ENCODE measurements around the gene RSPRY1.

Gene RSPRY1

DNA sequence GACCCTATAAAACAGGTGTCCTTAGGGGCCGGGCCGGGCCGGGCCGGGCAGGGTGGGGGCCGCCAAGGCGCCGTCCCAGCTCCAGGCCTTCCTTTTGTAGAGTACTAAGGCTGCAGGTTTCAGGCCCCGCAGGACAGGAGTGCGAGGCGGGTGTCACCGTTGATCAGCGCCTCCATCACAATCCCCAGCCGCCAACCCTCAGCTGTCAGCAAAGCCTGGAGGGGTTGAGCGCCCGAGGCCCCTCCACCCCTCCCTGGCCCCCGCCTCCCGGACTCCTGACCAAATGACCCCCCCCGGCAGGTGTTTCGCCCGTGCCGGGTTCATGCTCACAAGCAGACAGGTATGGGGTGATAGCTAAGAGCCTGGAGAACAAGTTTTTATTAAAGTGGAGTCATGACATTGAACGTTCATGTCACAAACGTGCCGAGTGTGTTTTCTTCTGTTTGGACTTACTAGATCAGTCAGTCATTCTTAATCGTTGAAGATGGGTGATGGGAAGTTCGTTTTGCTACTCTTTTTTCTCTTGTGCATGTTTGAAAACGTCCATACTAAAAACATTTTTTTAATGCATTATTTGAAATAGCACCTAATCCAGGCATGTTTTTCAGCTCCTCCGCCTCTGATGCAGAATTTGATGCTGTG is 59.5 kb downstream of the RSPRY1 start:
- Histone ChIP-seq H3K79me1 (replicated peaks; ENCODE audit: low read length, poor library complexity, severe bottlenecking) (peaks cover 13% of the 10 kb centered on the region), H3K4ac (ENCODE audit: low read depth in 1 of 2, low read length in 2 of 2) (peak overlapping the region; percentile 73 to 98), H3K36me3 (ENCODE audit: control insufficient read depth in 1 of 2, insufficient read depth in 2 of 2, low read depth in 1 of 2, low read length in 2 of 2) (peaks cover 13 to 43% of the 10 kb centered on the region in 2 experiments), H3K14ac (ENCODE audit: low read length in 2 of 2) (peak overlapping the region; percentile 90 to 100), H3K4me1 (ENCODE audit: control insufficient read depth, insufficient read depth, low read depth, low read length) (no peaks in the 10 kb centered on the region), H4K8ac (ENCODE audit: low read length) (peak overlapping the region; percentile 96), H3K9ac (ENCODE audit: low read length) (peak overlapping the region; percentile 86), H2BK120ac (ENCODE audit: low read depth, low read length) (peak overlapping the region; percentile 84), H3K27me3 (ENCODE audit: control insufficient read depth in 1 of 2, insufficient read depth in 1 of 2, low read length in 2 of 2) (no peaks in the 10 kb centered on the region), H2BK12ac (ENCODE audit: low read length in 2 of 2) (no peak overlapping the region), H2BK5ac (ENCODE audit: low read depth, low read length, poor library complexity, severe bottlenecking) (peak overlapping the region; percentile 51), H3K23ac (ENCODE audit: low read length in 2 of 2) (peak overlapping the region in 1 of 2 experiments; percentile 93), H2AK5ac (ENCODE audit: low read length, severe bottlenecking) (no peak overlapping the region), H3K4me2 (ENCODE audit: low read length, poor library complexity, severe bottlenecking) (peak overlapping the region; percentile 73), H3K9me3 (ENCODE audit: control insufficient read depth, low read length) (no peaks in the 10 kb centered on the region), H2BK15ac (ENCODE audit: low read depth, poor library complexity, severe bottlenecking) (peak overlapping the region; percentile 52), H3K4me3 (ENCODE audit: insufficient read depth in 1 of 2, low read depth in 1 of 2, low read length in 2 of 2) (peak overlapping the region; percentile 87 to 94), H4K91ac (ENCODE audit: low read length) (peak overlapping the region; percentile 83), H3K18ac (ENCODE audit: low read depth in 1 of 2, low read length in 2 of 2) (peak overlapping the region; percentile 91 to 95), H3K27ac (ENCODE audit: low read length, poor library complexity, severe bottlenecking) (peak overlapping the region; percentile 72), H2AFZ (ENCODE audit: low read depth, low read length) (peak overlapping the region; percentile 59)
- DNase-seq, result peak; percentile 24
- WGBS, result 6% methylated on average over 21 of the region's 28 CpGs

DNA sequence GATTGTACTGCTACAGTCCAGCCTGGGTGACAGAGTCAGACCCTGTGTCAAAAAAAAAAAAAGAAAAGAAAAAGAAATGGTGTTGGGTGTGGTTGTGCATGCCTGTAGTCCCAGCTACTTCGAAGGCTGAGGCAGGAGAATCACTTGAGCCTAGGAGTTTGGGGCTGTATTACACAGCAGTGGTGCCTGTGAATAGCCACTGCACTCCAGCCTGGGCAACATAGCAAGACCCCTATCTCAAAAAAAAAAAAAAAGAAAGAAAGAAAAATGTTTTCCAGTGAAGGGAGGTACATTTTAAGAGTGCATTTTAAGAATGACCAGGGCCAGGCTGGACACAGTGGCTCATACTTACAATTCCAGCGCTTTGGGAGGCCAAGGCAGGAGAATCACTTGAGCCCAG is 65.2 kb downstream of the RSPRY1 start:
- H2BK120ac ChIP-seq (ENCODE audit: low read depth, low read length), result no peak overlapping the region
- 100% methylated on average over 2 of the region's 2 CpGs for WGBS
- H3K18ac ChIP-seq (ENCODE audit: low read depth in 1 of 2, low read length in 2 of 2), result no peak overlapping the region
- H3K4me1 ChIP-seq (ENCODE audit: control insufficient read depth, insufficient read depth, low read depth, low read length), result peaks cover 2% of the 10 kb centered on the region
- no peak overlapping the region for H2BK15ac ChIP-seq (ENCODE audit: low read depth, poor library complexity, severe bottlenecking)
- no peak overlapping the region for H3K23ac ChIP-seq (ENCODE audit: low read length in 2 of 2)
- no peak overlapping the region for H3K27ac ChIP-seq (ENCODE audit: low read length, poor library complexity, severe bottlenecking)
- H3K36me3 ChIP-seq (ENCODE audit: control insufficient read depth in 1 of 2, insufficient read depth in 2 of 2, low read depth in 1 of 2, low read length in 2 of 2), result peaks cover 50 to 91% of the 10 kb centered on the region in 2 experiments
- H3K4ac ChIP-seq (ENCODE audit: low read depth in 1 of 2, low read length in 2 of 2), result no peak overlapping the region
- peaks cover 14% of the 10 kb centered on the region for H3K79me1 ChIP-seq (replicated peaks; ENCODE audit: low read length, poor library complexity, severe bottlenecking)
- no peaks in the 10 kb centered on the region for H3K27me3 ChIP-seq (ENCODE audit: control insufficient read depth in 1 of 2, insufficient read depth in 1 of 2, low read length in 2 of 2)
- H3K9ac ChIP-seq (ENCODE audit: low read length), result no peak overlapping the region
- H2BK5ac ChIP-seq (ENCODE audit: low read depth, low read length, poor library complexity, severe bottlenecking), result no peak overlapping the region
- H3K4me3 ChIP-seq (ENCODE audit: insufficient read depth in 1 of 2, low read depth in 1 of 2, low read length in 2 of 2), result no peak overlapping the region
- DNase-seq, result no peak
- H3K4me2 ChIP-seq (ENCODE audit: low read length, poor library complexity, severe bottlenecking), result no peak overlapping the region
- H2AFZ ChIP-seq (ENCODE audit: low read depth, low read length), result no peak overlapping the region
- no peak overlapping the region for H2AK5ac ChIP-seq (ENCODE audit: low read length, severe bottlenecking)
- no peak overlapping the region for H2BK12ac ChIP-seq (ENCODE audit: low read length in 2 of 2)
- H3K14ac ChIP-seq (ENCODE audit: low read length in 2 of 2), result no peak overlapping the region
- no peaks in the 10 kb centered on the region for H3K9me3 ChIP-seq (ENCODE audit: control insufficient read depth, low read length)
- H4K8ac ChIP-seq (ENCODE audit: low read length), result no peak overlapping the region
- no peak overlapping the region for H4K91ac ChIP-seq (ENCODE audit: low read length)

DNA sequence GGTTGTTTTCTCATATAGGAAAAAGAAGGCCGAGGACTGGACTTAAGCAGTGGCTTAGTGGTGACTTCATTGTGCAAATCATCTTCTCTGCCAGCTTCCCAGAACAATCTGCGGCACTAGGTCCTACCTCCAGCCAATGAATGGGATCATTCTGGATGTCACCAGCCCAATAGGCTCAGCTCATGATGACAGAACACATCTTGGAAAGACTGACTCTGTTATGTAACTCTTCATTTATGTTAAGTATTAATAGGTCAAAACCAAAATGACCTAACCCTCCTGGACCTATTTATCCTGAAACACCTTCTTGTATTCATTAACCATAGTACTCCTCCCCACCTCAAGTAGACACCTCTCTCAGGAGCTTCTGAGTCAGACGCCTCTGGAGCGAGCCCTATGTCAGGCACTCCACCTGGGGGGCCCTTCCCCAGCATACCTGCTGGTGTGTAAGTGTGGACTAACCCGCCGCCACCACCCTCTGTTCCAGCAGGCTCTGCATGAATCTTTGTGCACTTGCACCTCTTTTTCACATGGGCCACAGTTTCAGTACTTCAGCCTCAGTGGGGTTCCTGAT is 66.1 kb downstream of the RSPRY1 start:
- Histone ChIP-seq H4K91ac (ENCODE audit: low read length) (no peak overlapping the region), H3K36me3 (ENCODE audit: control insufficient read depth in 1 of 2, insufficient read depth in 2 of 2, low read depth in 1 of 2, low read length in 2 of 2) (peaks cover 57 to 85% of the 10 kb centered on the region in 2 experiments), H2BK120ac (ENCODE audit: low read depth, low read length) (no peak overlapping the region), H3K9ac (ENCODE audit: low read length) (no peak overlapping the region), H2BK15ac (ENCODE audit: low read depth, poor library complexity, severe bottlenecking) (no peak overlapping the region), H4K8ac (ENCODE audit: low read length) (no peak overlapping the region), H2BK5ac (ENCODE audit: low read depth, low read length, poor library complexity, severe bottlenecking) (no peak overlapping the region), H3K4me1 (ENCODE audit: control insufficient read depth, insufficient read depth, low read depth, low read length) (peaks cover 2% of the 10 kb centered on the region), H3K9me3 (ENCODE audit: control insufficient read depth, low read length) (no peaks in the 10 kb centered on the region), H3K4ac (ENCODE audit: low read depth in 1 of 2, low read length in 2 of 2) (no peak overlapping the region), H3K27me3 (ENCODE audit: control insufficient read depth in 1 of 2, insufficient read depth in 1 of 2, low read length in 2 of 2) (no peaks in the 10 kb centered on the region), H3K18ac (ENCODE audit: low read depth in 1 of 2, low read length in 2 of 2) (no peak overlapping the region), H2AK5ac (ENCODE audit: low read length, severe bottlenecking) (no peak overlapping the region), H3K27ac (ENCODE audit: low read length, poor library complexity, severe bottlenecking) (no peak overlapping the region), H3K23ac (ENCODE audit: low read length in 2 of 2) (no peak overlapping the region), H3K79me1 (replicated peaks; ENCODE audit: low read length, poor library complexity, severe bottlenecking) (peaks cover 12% of the 10 kb centered on the region), H3K14ac (ENCODE audit: low read length in 2 of 2) (no peak overlapping the region), H3K4me2 (ENCODE audit: low read length, poor library complexity, severe bottlenecking) (no peak overlapping the region), H3K4me3 (ENCODE audit: insufficient read depth in 1 of 2, low read depth in 1 of 2, low read length in 2 of 2) (no peak overlapping the region), H2BK12ac (ENCODE audit: low read length in 2 of 2) (no peak overlapping the region), H2AFZ (ENCODE audit: low read depth, low read length) (no peak overlapping the region)
- DNase-seq, result no peak
- 98% methylated on average over 6 of the region's 6 CpGs for WGBS

DNA sequence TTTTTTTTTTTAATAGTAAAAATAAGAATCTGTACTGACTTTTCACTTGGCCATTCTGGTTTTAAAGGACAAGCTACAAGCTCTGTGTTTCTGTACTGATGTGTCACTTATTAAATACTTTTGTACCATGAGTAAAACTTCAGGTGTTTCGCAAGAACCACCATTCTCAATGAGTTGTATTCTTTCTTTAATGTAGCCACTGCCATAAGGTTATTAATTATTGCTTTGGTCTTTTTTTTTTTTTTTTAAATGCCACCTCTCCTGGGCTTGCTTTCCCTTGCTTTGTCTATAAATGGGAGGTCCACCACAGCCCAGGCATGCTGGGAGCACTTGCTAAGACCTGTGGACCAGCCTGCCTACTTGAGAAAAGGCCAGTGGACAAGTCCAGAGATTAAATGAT is 67.3 kb downstream of the RSPRY1 start:
- Histone ChIP-seq H3K4me1 (ENCODE audit: control insufficient read depth, insufficient read depth, low read depth, low read length) (peaks cover 2% of the 10 kb centered on the region), H2AK5ac (ENCODE audit: low read length, severe bottlenecking) (no peak overlapping the region), H2BK15ac (ENCODE audit: low read depth, poor library complexity, severe bottlenecking) (no peak overlapping the region), H2BK120ac (ENCODE audit: low read depth, low read length) (no peak overlapping the region), H3K4me3 (ENCODE audit: insufficient read depth in 1 of 2, low read depth in 1 of 2, low read length in 2 of 2) (no peak overlapping the region), H4K8ac (ENCODE audit: low read length) (no peak overlapping the region), H2BK12ac (ENCODE audit: low read length in 2 of 2) (no peak overlapping the region), H2BK5ac (ENCODE audit: low read depth, low read length, poor library complexity, severe bottlenecking) (no peak overlapping the region), H3K9me3 (ENCODE audit: control insufficient read depth, low read length) (no peaks in the 10 kb centered on the region), H3K27me3 (ENCODE audit: control insufficient read depth in 1 of 2, insufficient read depth in 1 of 2, low read length in 2 of 2) (no peaks in the 10 kb centered on the region), H3K36me3 (ENCODE audit: control insufficient read depth in 1 of 2, insufficient read depth in 2 of 2, low read depth in 1 of 2, low read length in 2 of 2) (peaks cover 66 to 72% of the 10 kb centered on the region in 2 experiments), H3K79me1 (replicated peaks; ENCODE audit: low read length, poor library complexity, severe bottlenecking) (peaks cover 9% of the 10 kb centered on the region), H4K91ac (ENCODE audit: low read length) (no peak overlapping the region), H3K14ac (ENCODE audit: low read length in 2 of 2) (no peak overlapping the region), H2AFZ (ENCODE audit: low read depth, low read length) (no peak overlapping the region), H3K23ac (ENCODE audit: low read length in 2 of 2) (no peak overlapping the region), H3K4me2 (ENCODE audit: low read length, poor library complexity, severe bottlenecking) (no peak overlapping the region), H3K9ac (ENCODE audit: low read length) (no peak overlapping the region), H3K27ac (ENCODE audit: low read length, poor library complexity, severe bottlenecking) (no peak overlapping the region), H3K18ac (ENCODE audit: low read depth in 1 of 2, low read length in 2 of 2) (no peak overlapping the region), H3K4ac (ENCODE audit: low read depth in 1 of 2, low read length in 2 of 2) (no peak overlapping the region)
- DNase-seq, result no peak
- WGBS, result no CpG with 5 or more reads among the region's 1 CpG

Data from mesenchymal stem cell (in vitro differentiated cells and primary cell).